Erythroblast (primary cell): Measurements from ENCODE around the gene CALR3.

Experiments used
- GATA1 ChIP-seq: IDR thresholded peaks from 2 replicates; pipeline ENCODE4 v1.6.1; 2011; ENCODE audit warnings: low read depth, mild to moderate bottlenecking, control low read depth, low read length, moderate library complexity
- POLR2A ChIP-seq: IDR thresholded peaks from 2 replicates; pipeline ENCODE4 v1.6.1; 2011; ENCODE audit warnings: mild to moderate bottlenecking, low read length

GRCh38 chr19:16435999-16436650 lies 59.8 kb downstream of the CALR3 start:
- TF ChIP-seq POLR2A (no peak), GATA1 (no peak)
